Measurements from ENCODE around the gene TMEM161A. TPM values are rescaled to one million over a fixed set of nuclear protein-coding genes. Genes with fewer than 3 reads are reported as not detected.
A peak's percentile ranks its signal among the peaks of the same experiment; 100 is the strongest.

Gene TMEM161A
- total RNA-seq, 2 donors from 2014 or later: 56.1 to 66.6 TPM

GRCh38 chr19:19126102-19126501, 12.2 kb downstream of the TMEM161A start:
- H3K9me3 Mint-ChIP-seq: peaks cover 25% of the 10 kb centered on the region
- no peak overlapping the region for H3K4me3 Mint-ChIP-seq
- no peaks in the 10 kb centered on the region for H3K4me1 Mint-ChIP-seq

GRCh38 chr19:19123386-19123785, 14.9 kb downstream of the TMEM161A start:
- no peak for TF ChIP-seq CTCF (conservative IDR thresholded peaks at IDR 0.05)
- no peaks in the 10 kb centered on the region for H3K4me1 ChIP-seq (ENCODE audit: control insufficient read depth, insufficient read depth, low read length)
- H3K4me3 Mint-ChIP-seq: no peak overlapping the region
- H3K36me3 ChIP-seq (ENCODE audit: control insufficient read depth, insufficient read depth, low read length): peaks cover 31% of the 10 kb centered on the region
- no peaks in the 10 kb centered on the region for H3K4me1 Mint-ChIP-seq
- no peaks in the 10 kb centered on the region for H3K27me3 Mint-ChIP-seq (ENCODE audit: insufficient read depth)
- no peak overlapping the region for H3K9ac ChIP-seq (ENCODE audit: extremely low read depth, low read length, poor library complexity, severe bottlenecking)
- no peaks in the 10 kb centered on the region for H3K27me3 ChIP-seq (ENCODE audit: control insufficient read depth, insufficient read depth, low read length, poor library complexity, severe bottlenecking)
- H3K9me3 Mint-ChIP-seq: peaks cover 25% of the 10 kb centered on the region
- peak overlapping the region; percentile 24 for H3K4me3 ChIP-seq (ENCODE audit: low read length)
- H3K9me3 ChIP-seq (ENCODE audit: control insufficient read depth, low read length): peaks cover 18% of the 10 kb centered on the region
- H3K27ac Mint-ChIP-seq: no peak overlapping the region
- DNase-seq: no peak
- H3K27ac ChIP-seq (ENCODE audit: low read depth, low read length): no peak overlapping the region
- peaks cover 55% of the 10 kb centered on the region for H3K36me3 Mint-ChIP-seq (ENCODE audit: low read depth)

More at GRCh38 chr19:19126102-19126501, 12.2 kb downstream of the TMEM161A start:
- no peaks in the 10 kb centered on the region for H3K4me1 ChIP-seq (ENCODE audit: control insufficient read depth, insufficient read depth, low read length)
- H3K36me3 ChIP-seq (ENCODE audit: control insufficient read depth, insufficient read depth, low read length): peaks cover 32% of the 10 kb centered on the region
- peaks cover 24% of the 10 kb centered on the region for H3K9me3 ChIP-seq (ENCODE audit: control insufficient read depth, low read length)
- H3K27me3 ChIP-seq (ENCODE audit: control insufficient read depth, insufficient read depth, low read length, poor library complexity, severe bottlenecking): no peaks in the 10 kb centered on the region
- no peak overlapping the region for H3K9ac ChIP-seq (ENCODE audit: extremely low read depth, low read length, poor library complexity, severe bottlenecking)
- H3K27ac Mint-ChIP-seq: no peak overlapping the region
- no peak overlapping the region for H3K27ac ChIP-seq (ENCODE audit: low read depth, low read length)
- H3K27me3 Mint-ChIP-seq (ENCODE audit: insufficient read depth): no peaks in the 10 kb centered on the region
- WGBS, 2 experiments (ENCODE audit: insufficient coverage in 1 of 2, insufficient read length in 1 of 2): 89 to 94% methylated on average over 4 of the region's 6 CpGs
- no peak for DNase-seq
- H3K36me3 Mint-ChIP-seq (ENCODE audit: low read depth): peaks cover 61% of the 10 kb centered on the region
- H3K4me3 ChIP-seq (ENCODE audit: low read length): no peak overlapping the region
- no peak for TF ChIP-seq CTCF (conservative IDR thresholded peaks at IDR 0.05)

GRCh38 chr19:19122902-19123301, 15.4 kb downstream of the TMEM161A start:
- Histone ChIP-seq H3K9me3 (ENCODE audit: control insufficient read depth, low read length) (peaks cover 18% of the 10 kb centered on the region), H3K36me3 (ENCODE audit: control insufficient read depth, insufficient read depth, low read length) (peaks cover 31% of the 10 kb centered on the region), H3K4me3 (ENCODE audit: low read length) (no peak overlapping the region), H3K27me3 (ENCODE audit: control insufficient read depth, insufficient read depth, low read length, poor library complexity, severe bottlenecking) (no peaks in the 10 kb centered on the region), H3K4me1 (ENCODE audit: control insufficient read depth, insufficient read depth, low read length) (no peaks in the 10 kb centered on the region), H3K9ac (ENCODE audit: extremely low read depth, low read length, poor library complexity, severe bottlenecking) (no peak overlapping the region), H3K27ac (ENCODE audit: low read depth, low read length) (no peak overlapping the region)
- Mint-ChIP-seq H3K36me3 (ENCODE audit: low read depth) (peaks cover 54% of the 10 kb centered on the region), H3K27ac (no peak overlapping the region), H3K27me3 (ENCODE audit: insufficient read depth) (no peaks in the 10 kb centered on the region), H3K9me3 (peaks cover 25% of the 10 kb centered on the region), H3K4me3 (no peak overlapping the region), H3K4me1 (no peaks in the 10 kb centered on the region)
- TF ChIP-seq CTCF (conservative IDR thresholded peaks at IDR 0.05): no peak
- no peak for DNase-seq
- WGBS, 2 experiments (ENCODE audit: insufficient coverage in 1 of 2, insufficient read length in 1 of 2): 96% methylated on average over 1 of the region's 1 CpG; no CpG with 5 or more reads in 1 of the 2 experiments
